HG03520 (cell line): ENCODE results near the gene TSPAN9.

Experiments used
- ATAC-seq: cut with Tn5 transposase; IDR thresholded peaks from one replicate; pipeline ENCODE4 v1.9.1; 2021; ENCODE audit warnings: mild to moderate bottlenecking, moderate library complexity; ENCODE audit not compliant: unreplicated experiment

Gene TSPAN9

GRCh38 chr12:3220382-3221321 is 143.5 kb downstream of the TSPAN9 start:
- no peak for ATAC-seq

GRCh38 chr12:3222306-3222705 is 145.1 kb downstream of the TSPAN9 start:
- ATAC-seq, result no peak

- ATAC-seq, result no peak
Measured at GRCh38 chr12:3222979-3223378, 145.8 kb downstream of the TSPAN9 start.

- no peak for ATAC-seq
Measured at GRCh38 chr12:3223601-3224529, 146.7 kb downstream of the TSPAN9 start.

- no peak for ATAC-seq
Measured at GRCh38 chr12:3224530-3224903, 147.3 kb downstream of the TSPAN9 start.

- no peak for ATAC-seq
Measured at GRCh38 chr12:3225154-3225795, 148.1 kb downstream of the TSPAN9 start.

- ATAC-seq, result no peak
Measured at GRCh38 chr12:3225796-3226180, 148.6 kb downstream of the TSPAN9 start.

GRCh38 chr12:3226264-3226663 is 149.1 kb downstream of the TSPAN9 start:
- no peak for ATAC-seq

GRCh38 chr12:3227076-3227975 is 150.1 kb downstream of the TSPAN9 start:
- ATAC-seq, result no peak

GRCh38 chr12:3228552-3228951 is 151.4 kb downstream of the TSPAN9 start:
- no peak for ATAC-seq

- ATAC-seq, result no peak
Measured at GRCh38 chr12:3229577-3229976, 152.4 kb downstream of the TSPAN9 start.

- no peak for ATAC-seq
Measured at GRCh38 chr12:3230758-3231375, 153.7 kb downstream of the TSPAN9 start.

- no peak for ATAC-seq
Measured at GRCh38 chr12:3231399-3231876, 154.3 kb downstream of the TSPAN9 start.

GRCh38 chr12:3233797-3234196 is 156.6 kb downstream of the TSPAN9 start:
- no peak for ATAC-seq

- no peak for ATAC-seq
Measured at GRCh38 chr12:3236345-3237187, 159.4 kb downstream of the TSPAN9 start.

GRCh38 chr12:3238196-3238595 is 161.0 kb downstream of the TSPAN9 start:
- ATAC-seq, result no peak

- no peak for ATAC-seq
Measured at GRCh38 chr12:3241621-3242020, 164.4 kb downstream of the TSPAN9 start.

GRCh38 chr12:3242199-3242863 is 165.2 kb downstream of the TSPAN9 start:
- no peak for ATAC-seq
